ENCODE results near the gene RPL18A.

RPL18A gene

DNA sequence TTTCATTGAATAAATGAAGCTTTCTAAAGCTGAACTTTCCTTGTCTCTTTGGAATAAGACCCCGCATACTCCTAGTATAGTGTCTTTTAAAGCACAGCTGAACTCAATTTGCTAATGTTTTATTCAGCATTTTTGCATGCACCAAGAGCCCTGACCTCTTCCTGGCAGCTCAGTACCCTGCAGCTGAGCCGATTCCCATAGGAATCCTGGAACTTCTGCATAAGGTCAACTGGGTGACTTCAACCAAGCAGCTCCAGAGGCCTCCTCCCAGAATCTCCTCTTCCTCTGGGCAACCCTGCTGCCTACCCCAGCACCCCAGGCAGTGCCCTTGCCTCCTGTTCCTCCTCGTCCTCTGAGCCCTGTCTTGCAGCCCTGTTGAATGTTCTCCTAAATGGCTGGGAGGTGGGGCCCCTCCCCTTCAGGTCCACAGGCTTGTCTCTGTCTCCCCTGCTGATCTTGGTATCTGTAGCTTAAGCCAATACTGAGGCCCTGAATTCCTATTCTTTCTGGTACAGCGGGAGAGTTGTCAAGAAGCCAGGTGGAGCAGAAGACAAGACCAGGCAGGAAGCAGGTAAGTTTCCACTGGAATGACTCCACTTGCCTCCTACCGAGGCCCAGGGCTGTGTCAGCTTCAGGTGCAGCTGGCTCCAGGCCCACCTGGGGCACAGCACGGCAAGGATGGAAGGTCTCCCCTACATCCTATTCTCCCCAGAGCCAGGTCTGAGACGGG is 49.5 kb downstream of the RPL18A start:
- H3K4me1 ChIP-seq (ENCODE audit: control insufficient read depth in 1 of 2, insufficient read depth in 2 of 2, low read length in 2 of 2), result no peaks in the 10 kb centered on the region

DNA sequence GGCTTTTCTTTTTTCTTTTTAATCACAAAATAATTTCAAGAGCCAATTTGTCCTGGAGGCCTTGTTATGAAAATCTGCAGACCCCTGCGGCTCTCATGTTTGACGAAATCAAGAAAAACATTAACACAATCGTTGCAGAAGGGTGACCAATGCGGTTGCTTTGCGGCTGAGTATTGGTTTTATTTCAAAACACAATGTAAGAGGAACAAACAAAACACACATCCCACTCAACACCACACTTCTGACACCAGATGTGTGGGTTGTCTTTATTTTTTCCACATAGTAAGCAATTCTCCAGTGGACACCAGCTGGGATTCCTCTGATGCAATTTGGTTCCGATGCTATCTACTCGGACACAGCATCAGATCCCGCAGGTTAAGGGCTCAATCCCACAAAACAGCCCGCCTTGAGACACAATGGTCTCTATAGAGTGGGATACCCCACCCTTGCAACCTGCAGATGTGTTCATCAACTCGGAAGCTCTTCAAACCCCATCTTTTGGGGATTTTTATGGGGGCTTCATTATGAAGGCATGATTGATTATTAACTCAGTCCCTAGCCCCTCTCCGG is 51.2 kb downstream of the RPL18A start:
- Histone ChIP-seq H3K9ac (ENCODE audit: low read depth in 1 of 2, low read length in 2 of 2) (no peak overlapping the region), H3K9me3 (ENCODE audit: control insufficient read depth in 1 of 2, low read length in 2 of 2) (peaks cover 12 to 18% of the 10 kb centered on the region in 2 donors), H3K27me3 (ENCODE audit: control insufficient read depth in 1 of 2, insufficient read depth in 2 of 2, low read length in 2 of 2) (no peaks in the 10 kb centered on the region), H3K27ac (ENCODE audit: low read depth, low read length) (no peak overlapping the region), H3K36me3 (ENCODE audit: control insufficient read depth in 1 of 2, insufficient read depth in 2 of 2, low read length in 2 of 2) (no peaks in the 10 kb centered on the region), H3K4me3 (ENCODE audit: low read depth in 1 of 2, low read length in 2 of 2) (no peak overlapping the region), H3K4me1 (ENCODE audit: control insufficient read depth in 1 of 2, insufficient read depth in 2 of 2, low read length in 2 of 2) (peaks cover 0 to 4% of the 10 kb centered on the region in 2 donors)

More for the DNA sequence above, 49.5 kb downstream of the RPL18A start:
- no peak overlapping the region for H3K4me3 ChIP-seq (ENCODE audit: low read depth in 1 of 2, low read length in 2 of 2)
- H3K36me3 ChIP-seq (ENCODE audit: control insufficient read depth in 1 of 2, insufficient read depth in 2 of 2, low read length in 2 of 2), result no peaks in the 10 kb centered on the region
- peaks cover 12 to 18% of the 10 kb centered on the region in 2 donors for H3K9me3 ChIP-seq (ENCODE audit: control insufficient read depth in 1 of 2, low read length in 2 of 2)
- no peak overlapping the region for H3K27ac ChIP-seq (ENCODE audit: low read depth, low read length)
- no peak overlapping the region for H3K9ac ChIP-seq (ENCODE audit: low read depth in 1 of 2, low read length in 2 of 2)
- no peaks in the 10 kb centered on the region for H3K27me3 ChIP-seq (ENCODE audit: control insufficient read depth in 1 of 2, insufficient read depth in 2 of 2, low read length in 2 of 2)

All from duodenal mucosa (tissue), 2 donors.